T47D (cell line): Measurements from ENCODE around the gene ZNF710.
A peak's percentile ranks its signal among the peaks of the same experiment; 100 is the strongest.

Experiments
- DNase-seq, 2 experiments: peaks; one replicate each; pipeline versions ENCODE4 v3.0.0 to v3.0.0-alpha.2; 2011 to 2012; ENCODE audit warnings: low read depth in 1 of 2, low spot score in 1 of 2
- JUND ChIP-seq: IDR thresholded peaks from 2 replicates; pipeline ENCODE4 v1.6.1; 2012; ENCODE audit warnings: low read depth
- in situ Hi-C: cut with HindIII; loops from 2 replicates; pipeline ENCODE4 v1.10.0; 2016; ENCODE audit warnings: low sequenced_read_pairs, low pct_unique_long_range_greater_than_20kb

The ZNF710 gene

GRCh38 chr15:90078965-90079364 is 77.8 kb downstream of the ZNF710 start:
- in situ Hi-C loops: no loop called here
- DNase-seq: no peak
- no peak for TF ChIP-seq JUND

- TF ChIP-seq JUND: no peak
- in situ Hi-C loops: no loop called here
- DNase-seq: no peak
Observed at GRCh38 chr15:90079619-90080457, 78.7 kb downstream of the ZNF710 start.

GRCh38 chr15:90080458-90080755 is 79.3 kb downstream of the ZNF710 start:
- in situ Hi-C loops: no loop called here
- no peak for TF ChIP-seq JUND
- DNase-seq: no peak

GRCh38 chr15:90080818-90081393 is 79.8 kb downstream of the ZNF710 start:
- TF ChIP-seq JUND: no peak
- in situ Hi-C loops: no loop called here
- DNase-seq: no peak

- in situ Hi-C loops: no loop called here
- DNase-seq: no peak
- no peak for TF ChIP-seq JUND
Observed at GRCh38 chr15:90082140-90082715, 81.1 kb downstream of the ZNF710 start.

- no peak for TF ChIP-seq JUND
- DNase-seq: no peak
- in situ Hi-C loops: no loop called here
Observed at GRCh38 chr15:90083419-90083818, 82.3 kb downstream of the ZNF710 start.

- TF ChIP-seq JUND: no peak
- in situ Hi-C loops: no loop called here
- no peak for DNase-seq
Observed at GRCh38 chr15:90083954-90084607, 83.0 kb downstream of the ZNF710 start.

GRCh38 chr15:90084876-90085423 is 83.8 kb downstream of the ZNF710 start:
- no peak for DNase-seq
- in situ Hi-C loops: no loop called here
- no peak for TF ChIP-seq JUND

GRCh38 chr15:90085565-90085964 is 84.4 kb downstream of the ZNF710 start:
- TF ChIP-seq JUND: no peak
- no peak for DNase-seq
- in situ Hi-C loops: no loop called here

GRCh38 chr15:90086868-90087268 is 85.7 kb downstream of the ZNF710 start:
- in situ Hi-C loops: no loop called here
- peak in 1 of 2 experiments; percentile 54 for DNase-seq
- no peak for TF ChIP-seq JUND

GRCh38 chr15:90087454-90088154 is 86.5 kb downstream of the ZNF710 start:
- in situ Hi-C loops: no loop called here
- peak in 1 of 2 experiments; percentile 56 for DNase-seq
- no peak for TF ChIP-seq JUND

- no peak for DNase-seq
- no peak for TF ChIP-seq JUND
- in situ Hi-C loops: no loop called here
Observed at GRCh38 chr15:90090226-90090848, 89.2 kb downstream of the ZNF710 start.
